GM12878 (cell line): Measurements from ENCODE around the gene TCERG1L.

Experiments
- CHD2 ChIP-seq: IDR thresholded peaks from 2 replicates; pipeline ENCODE4 v1.6.1; 2011; ENCODE audit warnings: low read depth, low read length, improper control_type of control experiment, borderline replicate concordance
- FOS ChIP-seq: IDR thresholded peaks from 3 replicates; pipeline ENCODE4 v1.6.1; 2011; ENCODE audit warnings: borderline replicate concordance; ENCODE audit not compliant: insufficient read length; ENCODE audit errors: extremely low read depth
- POLR2A ChIP-seq: IDR thresholded peaks from 2 replicates; pipeline ENCODE4 v1.6.1; 2011; ENCODE audit warnings: low read depth, mild to moderate bottlenecking, low read length
- POU2F2 ChIP-seq: IDR thresholded peaks from 3 replicates; pipeline ENCODE4 v1.6.1; 2011; ENCODE audit warnings: low read depth, mild to moderate bottlenecking, low read length, borderline replicate concordance
- RAD21 ChIP-seq: IDR thresholded peaks from 2 replicates; pipeline ENCODE4 v1.6.1; 2011; ENCODE audit warnings: mild to moderate bottlenecking, low read depth, low read length, moderate library complexity; ENCODE audit not compliant: insufficient read depth
- SP1 ChIP-seq: IDR thresholded peaks from one replicate; pipeline ENCODE4 v1.6.1; 2011; ENCODE audit warnings: low read depth, low read length
- YBX1 ChIP-seq: fragments of 450-650 bp; IDR thresholded peaks from 2 replicates; pipeline ENCODE4 v1.6.1; 2016; ENCODE audit warnings: antibody characterized with exemption
- YY1 ChIP-seq: IDR thresholded peaks from 2 replicates; pipeline ENCODE4 v1.6.1; 2011; ENCODE audit warnings: low read depth, mild to moderate bottlenecking, low read length
- TF ChIP-seq, protein P1 (sequence below), 3 experiments: IDR thresholded peaks in 2 of 3; conservative IDR thresholded peaks in 1 of 3; 2 replicates each; pipeline ENCODE4 v1.5.1; 2011; ENCODE audit warnings: low read depth in 3 of 3, low read length in 3 of 3, mild to moderate bottlenecking in 3 of 3, control low read depth in 2 of 3, moderate library complexity in 2 of 3, inconsistent platforms in 1 of 3, mixed read lengths in 1 of 3; ENCODE audit not compliant: control insufficient read depth in 2 of 3, insufficient read depth in 1 of 3; ENCODE audit errors: extremely low read depth in 1 of 3

DNA sequence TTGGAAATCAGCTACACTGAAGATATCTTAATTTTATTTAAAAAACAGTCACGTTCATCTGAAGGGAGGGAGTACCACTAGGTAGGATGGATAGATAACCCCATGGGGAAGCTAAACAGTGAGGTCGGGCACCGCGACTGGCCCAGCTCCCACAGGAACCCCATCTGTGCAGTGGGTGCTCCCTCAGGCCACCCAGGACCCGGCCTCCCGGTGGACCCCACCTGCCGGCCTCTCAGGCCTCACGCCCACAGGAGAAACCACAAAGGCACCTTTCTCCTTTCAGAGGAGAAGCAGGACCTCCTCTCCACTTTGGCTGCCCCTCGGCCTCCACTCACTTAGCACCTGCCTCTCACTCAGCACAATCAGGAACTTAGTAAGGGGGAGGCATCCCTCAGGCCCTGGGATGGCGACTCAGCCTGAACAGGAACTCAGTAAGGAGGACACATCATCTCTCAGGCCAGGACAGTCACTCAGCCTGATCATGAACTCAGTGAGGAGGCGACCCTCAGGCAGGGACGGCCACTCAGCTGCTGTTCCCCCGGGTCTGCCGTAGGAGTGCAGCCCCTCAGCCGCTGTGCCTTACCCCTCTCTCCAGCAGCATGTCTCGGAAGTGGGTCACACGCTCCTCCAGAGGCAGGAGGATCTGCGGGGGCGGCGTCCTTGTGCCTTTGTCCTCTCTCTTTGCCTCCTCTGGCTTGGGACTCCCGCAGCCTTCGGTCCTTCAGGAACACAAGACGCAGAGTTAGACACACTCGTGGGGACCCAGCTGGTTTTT is 195.1 kb downstream of the TCERG1L start:
- no peak for TF ChIP-seq POU2F2
- no peak for TF ChIP-seq RAD21
- TF ChIP-seq, protein P1, sequence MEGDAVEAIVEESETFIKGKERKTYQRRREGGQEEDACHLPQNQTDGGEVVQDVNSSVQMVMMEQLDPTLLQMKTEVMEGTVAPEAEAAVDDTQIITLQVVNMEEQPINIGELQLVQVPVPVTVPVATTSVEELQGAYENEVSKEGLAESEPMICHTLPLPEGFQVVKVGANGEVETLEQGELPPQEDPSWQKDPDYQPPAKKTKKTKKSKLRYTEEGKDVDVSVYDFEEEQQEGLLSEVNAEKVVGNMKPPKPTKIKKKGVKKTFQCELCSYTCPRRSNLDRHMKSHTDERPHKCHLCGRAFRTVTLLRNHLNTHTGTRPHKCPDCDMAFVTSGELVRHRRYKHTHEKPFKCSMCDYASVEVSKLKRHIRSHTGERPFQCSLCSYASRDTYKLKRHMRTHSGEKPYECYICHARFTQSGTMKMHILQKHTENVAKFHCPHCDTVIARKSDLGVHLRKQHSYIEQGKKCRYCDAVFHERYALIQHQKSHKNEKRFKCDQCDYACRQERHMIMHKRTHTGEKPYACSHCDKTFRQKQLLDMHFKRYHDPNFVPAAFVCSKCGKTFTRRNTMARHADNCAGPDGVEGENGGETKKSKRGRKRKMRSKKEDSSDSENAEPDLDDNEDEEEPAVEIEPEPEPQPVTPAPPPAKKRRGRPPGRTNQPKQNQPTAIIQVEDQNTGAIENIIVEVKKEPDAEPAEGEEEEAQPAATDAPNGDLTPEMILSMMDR (IDR thresholded peaks at IDR 0.05 in 2 of 3, conservative IDR thresholded peaks at IDR 0.05 in 1 of 3; ENCODE audit: control insufficient read depth in 2 of 3, extremely low read depth in 1 of 3, insufficient read depth in 1 of 3, low read depth in 3 of 3, low read length in 3 of 3), result no peak
- no peak for TF ChIP-seq YY1
- no peak for TF ChIP-seq SP1
- no peak for TF ChIP-seq YBX1
- TF ChIP-seq CHD2, result no peak
- no peak for TF ChIP-seq FOS
- no peak for TF ChIP-seq POLR2A
